Measurements from ENCODE around the gene FAM217B. TPM values are rescaled to one million over a fixed set of nuclear protein-coding genes. Genes with fewer than 3 reads are reported as not detected.

FAM217B gene
- total RNA-seq, 2 donors from 2014 or later, result 11.9 to 15.4 TPM

DNA sequence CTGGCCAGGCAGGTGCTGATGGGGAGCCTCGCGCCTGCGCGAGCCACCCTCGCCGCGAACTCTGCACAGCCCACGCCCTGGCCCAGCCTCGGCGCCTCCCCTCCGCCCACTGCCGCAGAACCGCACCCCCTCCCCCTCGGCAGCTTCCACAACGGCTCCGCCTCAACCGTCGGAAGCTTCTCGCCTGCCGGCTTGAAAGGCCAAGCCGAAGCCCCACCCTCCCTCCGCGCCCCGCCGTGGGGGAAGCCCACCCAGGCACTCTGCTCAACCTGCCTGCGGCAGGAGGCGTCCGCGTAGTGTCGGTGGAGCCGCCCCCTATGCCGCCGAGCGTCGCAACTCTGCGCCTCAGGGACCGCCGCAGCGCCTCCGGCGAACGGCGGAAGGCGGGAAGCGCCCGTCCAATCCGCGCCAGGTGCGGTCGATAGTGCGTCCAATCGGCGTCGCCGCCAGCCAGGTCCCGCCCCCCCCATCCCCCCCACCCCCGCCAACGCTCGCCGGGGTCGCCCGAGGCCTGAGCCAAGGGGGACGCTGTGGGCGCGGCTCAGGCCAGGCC is 6.8 kb upstream of the FAM217B start, which contains the start of gene SYCP2:
Gene SYCP2 (minus strand): TSS at position 342 of the 553 bp plus-strand sequence. CDS start 11,224 bp downstream, outside the sequence.
- Histone ChIP-seq H3K4me1 (ENCODE audit: control insufficient read depth in 1 of 2, low read depth in 2 of 2) (peaks cover 6 to 19% of the 10 kb centered on the region in 2 donors), H3K36me3 (no peaks in the 10 kb centered on the region), H3K27me3 (replicated peaks; ENCODE audit: insufficient read depth) (no peaks in the 10 kb centered on the region), H3K9me3 (no peaks in the 10 kb centered on the region), H3K4me3 (peak within 1 kb of the TSS; percentile 90), H3K27ac (peak within 1 kb of the TSS in 1 of 2 donors; percentile 50)
- ATAC-seq (ENCODE audit: insufficient number of reproducible peaks, low FRiP score, low read depth) (peak; percentile 31), DNase-seq (ENCODE audit: low spot score) (no peak)
- TF ChIP-seq, protein P1, sequence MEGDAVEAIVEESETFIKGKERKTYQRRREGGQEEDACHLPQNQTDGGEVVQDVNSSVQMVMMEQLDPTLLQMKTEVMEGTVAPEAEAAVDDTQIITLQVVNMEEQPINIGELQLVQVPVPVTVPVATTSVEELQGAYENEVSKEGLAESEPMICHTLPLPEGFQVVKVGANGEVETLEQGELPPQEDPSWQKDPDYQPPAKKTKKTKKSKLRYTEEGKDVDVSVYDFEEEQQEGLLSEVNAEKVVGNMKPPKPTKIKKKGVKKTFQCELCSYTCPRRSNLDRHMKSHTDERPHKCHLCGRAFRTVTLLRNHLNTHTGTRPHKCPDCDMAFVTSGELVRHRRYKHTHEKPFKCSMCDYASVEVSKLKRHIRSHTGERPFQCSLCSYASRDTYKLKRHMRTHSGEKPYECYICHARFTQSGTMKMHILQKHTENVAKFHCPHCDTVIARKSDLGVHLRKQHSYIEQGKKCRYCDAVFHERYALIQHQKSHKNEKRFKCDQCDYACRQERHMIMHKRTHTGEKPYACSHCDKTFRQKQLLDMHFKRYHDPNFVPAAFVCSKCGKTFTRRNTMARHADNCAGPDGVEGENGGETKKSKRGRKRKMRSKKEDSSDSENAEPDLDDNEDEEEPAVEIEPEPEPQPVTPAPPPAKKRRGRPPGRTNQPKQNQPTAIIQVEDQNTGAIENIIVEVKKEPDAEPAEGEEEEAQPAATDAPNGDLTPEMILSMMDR (IDR thresholded peaks at IDR 0.05), result no peak

DNA sequence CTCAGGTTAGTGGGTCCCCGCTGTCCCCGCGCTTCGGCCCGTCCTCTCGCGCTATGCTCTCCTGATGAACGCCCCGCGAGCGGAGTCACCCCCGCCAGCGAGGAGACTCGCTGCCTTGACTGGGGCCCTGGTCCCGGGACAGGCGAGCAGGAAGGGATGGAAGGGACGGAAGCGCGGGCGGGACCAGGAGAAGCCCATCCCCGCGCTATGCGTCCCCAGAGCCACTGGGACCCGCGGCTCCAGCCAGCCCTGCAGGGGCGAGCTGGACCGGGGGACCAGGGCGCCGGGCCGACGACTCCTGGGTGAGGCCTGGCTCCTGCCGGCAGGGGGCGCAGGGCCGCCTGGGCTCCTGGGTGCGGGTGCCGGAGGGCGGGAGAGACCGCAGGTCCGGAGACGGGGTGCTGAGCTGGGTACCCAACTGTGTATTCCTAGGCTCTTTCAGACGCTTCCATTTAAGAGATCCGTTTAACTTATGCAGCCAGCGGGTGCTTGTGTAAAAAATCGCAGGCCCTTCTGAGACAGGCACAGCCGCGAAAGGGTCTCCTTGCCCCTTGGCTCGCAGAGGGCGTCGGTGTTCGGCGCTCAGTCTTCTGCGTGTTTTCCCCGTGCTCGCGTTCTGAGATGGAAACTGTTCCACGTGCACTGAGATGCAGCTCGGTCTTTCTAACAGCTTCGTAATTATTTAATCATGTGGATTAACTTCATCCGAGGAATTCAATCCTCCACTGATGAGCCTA is 6.2 kb upstream of the FAM217B start:
- Histone ChIP-seq H3K4me3 (peak overlapping the region; percentile 90), H3K27ac (peak overlapping the region in 1 of 2 donors; percentile 50), H3K36me3 (no peaks in the 10 kb centered on the region), H3K9me3 (no peaks in the 10 kb centered on the region), H3K4me1 (ENCODE audit: control insufficient read depth in 1 of 2, low read depth in 2 of 2) (peaks cover 13 to 25% of the 10 kb centered on the region in 2 donors), H3K27me3 (replicated peaks; ENCODE audit: insufficient read depth) (no peaks in the 10 kb centered on the region)
- DNase-seq (ENCODE audit: low spot score) (no peak), ATAC-seq (ENCODE audit: insufficient number of reproducible peaks, low FRiP score, low read depth) (peak; percentile 80)
- TF ChIP-seq, protein P1 (IDR thresholded peaks at IDR 0.05), result peak; percentile 97

DNA sequence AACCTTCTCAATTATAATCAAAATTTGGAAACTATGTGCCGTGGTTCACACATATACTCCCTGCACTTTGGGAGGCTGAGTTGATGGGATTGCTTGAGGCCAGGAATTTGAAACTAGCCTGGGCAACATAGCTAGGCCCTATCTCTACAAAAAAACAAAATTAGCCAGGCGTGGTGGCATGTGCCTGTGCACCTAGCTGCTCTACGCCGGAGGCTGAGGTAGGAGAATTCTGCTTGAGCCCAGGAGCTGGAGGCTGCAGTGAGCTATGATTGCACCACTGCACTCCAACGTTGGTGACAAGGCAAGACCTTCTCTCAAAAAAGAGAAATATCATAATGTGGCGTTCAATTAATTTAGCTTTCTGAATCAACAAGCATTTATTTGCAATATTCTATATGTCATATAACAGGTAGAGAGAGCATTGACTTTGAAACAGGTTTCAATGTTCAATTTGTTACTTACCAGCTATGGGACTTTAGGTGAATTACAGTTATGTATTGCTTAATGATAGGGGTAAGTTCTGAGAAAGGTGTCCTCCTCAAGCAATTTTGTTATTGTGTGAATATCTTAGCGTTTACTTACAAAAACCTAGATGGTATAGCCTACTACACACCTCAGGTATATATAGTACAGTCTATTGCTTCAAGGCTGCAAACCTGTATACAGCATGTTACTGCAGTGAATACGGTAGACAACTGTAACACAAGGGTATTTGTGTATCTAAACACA is 4.6 kb upstream of the FAM217B start:
- Histone ChIP-seq H3K27me3 (replicated peaks; ENCODE audit: insufficient read depth) (no peaks in the 10 kb centered on the region), H3K4me1 (ENCODE audit: control insufficient read depth in 1 of 2, low read depth in 2 of 2) (peaks cover 16 to 29% of the 10 kb centered on the region in 2 donors), H3K9me3 (no peaks in the 10 kb centered on the region), H3K27ac (no peak overlapping the region), H3K36me3 (no peaks in the 10 kb centered on the region), H3K4me3 (no peak overlapping the region)
- DNase-seq (ENCODE audit: low spot score) (no peak), ATAC-seq (ENCODE audit: insufficient number of reproducible peaks, low FRiP score, low read depth) (no peak)
- TF ChIP-seq, protein P1 (IDR thresholded peaks at IDR 0.05), result no peak

DNA sequence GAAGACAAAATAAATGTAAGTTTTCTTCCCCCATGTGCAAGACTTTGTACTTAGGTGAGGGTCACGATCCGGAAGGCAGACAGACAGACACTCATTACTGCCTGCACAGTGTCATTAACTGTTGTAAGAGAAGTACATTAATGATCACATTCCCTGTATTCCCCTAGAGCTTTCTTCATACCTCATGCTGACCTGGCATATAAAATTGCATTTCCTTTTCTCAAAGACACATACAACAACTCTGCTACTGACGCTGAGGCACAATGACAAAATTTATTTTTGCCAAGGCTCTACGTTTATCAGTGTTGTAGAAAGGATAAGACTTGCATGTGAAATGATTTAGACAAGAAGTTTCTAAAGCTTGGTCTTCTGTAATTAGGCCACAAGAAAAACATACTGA is 3.8 kb upstream of the FAM217B start:
- ATAC-seq (ENCODE audit: insufficient number of reproducible peaks, low FRiP score, low read depth), result no peak
- no peak for DNase-seq (ENCODE audit: low spot score)
- TF ChIP-seq, protein P1 (IDR thresholded peaks at IDR 0.05), result no peak
- H3K36me3 ChIP-seq, result no peaks in the 10 kb centered on the region
- no peak overlapping the region for H3K4me3 ChIP-seq
- no peak overlapping the region for H3K27ac ChIP-seq
- no peaks in the 10 kb centered on the region for H3K9me3 ChIP-seq
- H3K27me3 ChIP-seq (replicated peaks; ENCODE audit: insufficient read depth), result no peaks in the 10 kb centered on the region
- peaks cover 20 to 34% of the 10 kb centered on the region in 2 donors for H3K4me1 ChIP-seq (ENCODE audit: control insufficient read depth in 1 of 2, low read depth in 2 of 2)

DNA sequence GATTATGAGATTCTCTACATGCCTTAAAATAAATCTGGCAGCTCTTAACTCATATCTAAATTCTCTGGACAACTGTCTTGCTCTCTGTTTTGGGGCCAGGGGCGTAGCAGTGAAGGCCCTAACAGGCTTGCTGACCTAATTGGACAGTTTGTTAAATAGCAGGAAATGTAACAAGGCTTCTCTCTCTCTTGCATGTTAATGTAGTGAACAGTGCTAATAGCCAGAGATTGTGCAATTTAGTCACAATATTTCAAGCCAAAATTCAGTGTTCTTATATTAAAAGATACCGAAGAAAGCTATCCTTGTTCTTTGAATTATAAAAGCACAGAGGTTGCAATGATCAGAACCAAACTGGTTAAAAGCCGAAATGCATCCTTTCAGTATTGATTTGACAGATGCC is 3.0 kb upstream of the FAM217B start:
- no peak overlapping the region for H3K27ac ChIP-seq

More for the DNA sequence above, 3.0 kb upstream of the FAM217B start:
- H3K4me1 ChIP-seq (ENCODE audit: control insufficient read depth in 1 of 2, low read depth in 2 of 2), result peaks cover 25 to 41% of the 10 kb centered on the region in 2 donors
- DNase-seq (ENCODE audit: low spot score), result no peak
- no peaks in the 10 kb centered on the region for H3K9me3 ChIP-seq
- ATAC-seq (ENCODE audit: insufficient number of reproducible peaks, low FRiP score, low read depth), result no peak
- TF ChIP-seq, protein P1 (IDR thresholded peaks at IDR 0.05), result no peak
- no peaks in the 10 kb centered on the region for H3K36me3 ChIP-seq
- H3K4me3 ChIP-seq, result no peak overlapping the region
- H3K27me3 ChIP-seq (replicated peaks; ENCODE audit: insufficient read depth), result no peaks in the 10 kb centered on the region

All from thoracic aorta (tissue), 2 donors.